MM.1S (cell line): ENCODE data around the gene SSC5D.

Experiments
- DNase-seq: peaks from one replicate; pipeline ENCODE4 v3.0.0-alpha.2; 2015
- H2AFZ ChIP-seq: fragments of 300-600 bp; sonication (generic); 2 replicates; pipeline ENCODE4 v1.6.0; 2016; ENCODE audit warnings: antibody characterized with exemption, low read length
- H3F3A ChIP-seq: fragments of 300-600 bp; sonication (generic); 2 replicates; pipeline ENCODE4 v1.6.1; 2016; ENCODE audit warnings: mild to moderate bottlenecking, antibody characterized with exemption, low read length, moderate library complexity, mixed read lengths; ENCODE audit not compliant: insufficient read depth
- H3K27ac ChIP-seq: fragments of 300-600 bp; sonication (generic); 2 replicates; pipeline ENCODE4 v1.5.1; 2016; ENCODE audit warnings: mild to moderate bottlenecking, low read length
- H3K27me3 ChIP-seq: fragments of 300-600 bp; sonication (generic); replicated peaks from 2 replicates; pipeline ENCODE4 v1.6.0; 2016; ENCODE audit warnings: low read length; ENCODE audit not compliant: insufficient read depth
- H3K36me3 ChIP-seq: fragments of 300-600 bp; sonication (generic); replicated peaks from 2 replicates; pipeline ENCODE4 v1.6.1; 2016; ENCODE audit warnings: mild to moderate bottlenecking, low read length, mixed read lengths; ENCODE audit not compliant: insufficient read depth
- H3K4me1 ChIP-seq: fragments of 300-600 bp; sonication (generic); 2 replicates; pipeline ENCODE4 v1.6.1; 2016; ENCODE audit warnings: low read length, mixed read lengths
- H3K4me2 ChIP-seq: fragments of 300-600 bp; sonication (generic); 2 replicates; pipeline ENCODE4 v1.6.0; 2016; ENCODE audit warnings: low read depth, low read length
- H3K4me3 ChIP-seq: fragments of 300-600 bp; sonication (generic); 2 replicates; pipeline ENCODE4 v1.5.1; 2016; ENCODE audit warnings: low read length, mixed read lengths
- H3K79me2 ChIP-seq: fragments of 300-600 bp; sonication (generic); 2 replicates; pipeline ENCODE4 v1.6.1; 2016; ENCODE audit warnings: mixed run types, low read length, mixed read lengths
- H3K9ac ChIP-seq: fragments of 300-600 bp; sonication (generic); 2 replicates; pipeline ENCODE4 v1.6.1; 2016; ENCODE audit warnings: low read length, mixed read lengths
- H3K9me2 ChIP-seq: fragments of 300-600 bp; sonication (generic); replicated peaks from 2 replicates; pipeline ENCODE4 v1.6.1; 2016; ENCODE audit warnings: mild to moderate bottlenecking, low read length, mixed read lengths; ENCODE audit not compliant: insufficient read depth
- H3K9me3 ChIP-seq: fragments of 300-600 bp; sonication (generic); replicated peaks from 2 replicates; pipeline ENCODE4 v1.6.1; 2016; ENCODE audit warnings: mild to moderate bottlenecking, low read length, mixed read lengths; ENCODE audit not compliant: insufficient read depth
- H4K20me1 ChIP-seq: fragments of 300-600 bp; sonication (generic); 2 replicates; pipeline ENCODE4 v1.6.1; 2016; ENCODE audit warnings: mild to moderate bottlenecking, low read length, moderate library complexity, mixed read lengths; ENCODE audit not compliant: insufficient read depth
- CTCF ChIP-seq: fragments of 300-600 bp; sonication (generic); IDR thresholded peaks from 2 replicates; pipeline ENCODE4 v1.5.1; 2016; ENCODE audit warnings: antibody characterized with exemption, low read length, mixed read lengths
- EZH2 ChIP-seq: fragments of 300-600 bp; sonication (generic); optimal IDR thresholded peaks from 2 replicates; pipeline ENCODE3; 2017; ENCODE audit warnings: low read depth, mild to moderate bottlenecking, antibody characterized with exemption, low read length, mixed read lengths
- EZH2phosphoT487 ChIP-seq: fragments of 300-600 bp; sonication (generic); IDR thresholded peaks from 2 replicates; pipeline ENCODE4 v1.6.1; 2018; ENCODE audit warnings: antibody characterized with exemption, low read length

The SSC5D gene

DNA sequence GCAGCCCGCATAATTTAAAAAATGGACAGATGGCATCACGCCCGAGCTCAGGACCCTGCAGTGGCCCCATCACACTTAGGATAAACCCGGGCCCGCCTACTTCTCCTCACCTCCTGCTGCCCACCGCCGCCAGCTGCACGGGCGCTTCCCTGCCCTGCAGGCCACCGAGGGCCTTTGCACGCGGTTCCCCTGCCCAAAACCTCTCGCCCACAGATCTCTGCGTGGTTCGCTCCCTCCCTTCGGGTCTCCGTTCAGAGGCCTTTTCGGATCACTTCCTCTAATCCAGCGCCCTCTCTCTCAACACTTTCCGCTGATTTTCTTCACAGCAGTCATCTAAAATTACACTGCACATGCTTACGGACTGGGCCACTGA lies 46.9 kb upstream of the SSC5D start:
- Histone ChIP-seq H3K36me3 (no peaks in the 10 kb centered on the region), H2AFZ (no peak overlapping the region), H3K4me1 (no peaks in the 10 kb centered on the region), H3F3A (no peaks in the 10 kb centered on the region), H3K9me2 (no peaks in the 10 kb centered on the region), H3K4me3 (no peak overlapping the region), H4K20me1 (no peaks in the 10 kb centered on the region), H3K27me3 (peaks cover 63% of the 10 kb centered on the region), H3K27ac (no peak overlapping the region), H3K9me3 (no peaks in the 10 kb centered on the region), H3K79me2 (no peaks in the 10 kb centered on the region), H3K9ac (no peak overlapping the region), H3K4me2 (no peak overlapping the region)
- TF ChIP-seq CTCF: no peak
- TF ChIP-seq EZH2: no peak
- TF ChIP-seq EZH2phosphoT487: no peak
- no peak for DNase-seq

DNA sequence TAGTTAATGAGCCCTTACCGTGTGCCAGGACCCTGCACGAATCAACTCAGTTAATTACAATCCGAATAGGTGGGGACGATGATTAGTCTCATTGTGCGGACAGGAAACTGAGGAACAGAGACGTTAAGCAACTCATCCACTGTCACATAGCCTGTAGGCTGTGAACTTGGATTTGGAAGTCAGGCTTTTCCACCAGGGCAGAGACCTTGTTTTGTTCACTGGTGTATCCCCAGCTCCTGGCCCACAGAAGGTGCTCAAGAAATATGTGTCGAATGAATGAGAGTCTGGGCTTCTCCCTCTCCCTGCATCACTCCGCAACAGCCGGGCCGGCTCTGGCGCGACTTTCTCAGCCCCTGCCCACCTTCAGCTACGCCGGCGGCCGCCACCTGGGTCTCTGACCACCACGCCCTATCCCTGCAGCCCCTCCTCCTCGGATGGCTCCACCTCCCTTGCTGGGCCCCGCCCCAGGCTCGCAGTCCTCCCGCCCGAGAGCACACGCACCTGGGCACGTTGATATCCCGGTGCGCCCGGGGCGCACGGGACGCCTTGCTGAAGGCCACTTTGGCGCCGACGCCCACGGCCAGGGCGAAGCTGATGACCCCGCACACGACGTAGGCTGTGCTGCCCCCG lies 46.4 kb upstream of the SSC5D start:
- Histone ChIP-seq H4K20me1 (no peaks in the 10 kb centered on the region), H3K27me3 (peaks cover 65% of the 10 kb centered on the region), H3K79me2 (no peaks in the 10 kb centered on the region), H3F3A (no peaks in the 10 kb centered on the region), H3K9me3 (no peaks in the 10 kb centered on the region), H3K36me3 (no peaks in the 10 kb centered on the region), H2AFZ (no peak overlapping the region), H3K9ac (no peak overlapping the region), H3K4me1 (no peaks in the 10 kb centered on the region), H3K4me2 (no peak overlapping the region), H3K4me3 (no peak overlapping the region), H3K27ac (no peak overlapping the region), H3K9me2 (no peaks in the 10 kb centered on the region)
- TF ChIP-seq EZH2phosphoT487 (no peak), CTCF (no peak), EZH2 (no peak)
- DNase-seq: no peak

GRCh38 chr19:55442372-55442961 lies 45.8 kb upstream of the SSC5D start:
- TF ChIP-seq EZH2: no peak
- no peak for TF ChIP-seq CTCF
- no peak for TF ChIP-seq EZH2phosphoT487
- Histone ChIP-seq H3K36me3 (no peaks in the 10 kb centered on the region), H3K27me3 (peaks cover 67% of the 10 kb centered on the region), H3K27ac (no peak overlapping the region), H3K4me1 (no peaks in the 10 kb centered on the region), H3K4me3 (no peak overlapping the region), H3K9ac (no peak overlapping the region), H2AFZ (no peak overlapping the region), H3K9me2 (no peaks in the 10 kb centered on the region), H3K9me3 (no peaks in the 10 kb centered on the region), H3K79me2 (no peaks in the 10 kb centered on the region), H3K4me2 (no peak overlapping the region), H4K20me1 (no peaks in the 10 kb centered on the region), H3F3A (no peaks in the 10 kb centered on the region)
- no peak for DNase-seq
